Neural progenitor cell (in vitro differentiated cells): Measurements from ENCODE around the gene SPG11. TPM values are rescaled to one million over a fixed set of nuclear protein-coding genes. Genes with fewer than 3 reads are reported as not detected.

Experiments
- DNase-seq: peaks from one replicate; pipeline ENCODE4 v3.0.0-alpha.2; 2016; ENCODE audit warnings: low spot score
- H2AFZ ChIP-seq: fragments of 200-600 bp; sonication (generic); replicated peaks from 2 replicates; pipeline ENCODE4 v1.6.1; 2016; ENCODE audit warnings: antibody characterized with exemption
- H3F3A ChIP-seq: fragments of 200-600 bp; sonication (generic); 2 replicates; pipeline ENCODE4 v1.6.1; 2016; ENCODE audit warnings: antibody characterized with exemption, low read depth
- H3K27ac ChIP-seq: fragments of 200-600 bp; sonication (generic); 2 replicates; pipeline ENCODE4 v1.5.1; 2016; ENCODE audit warnings: mild to moderate bottlenecking
- H3K27me3 ChIP-seq: fragments of 200-600 bp; sonication (generic); 2 replicates; pipeline ENCODE4 v1.6.1; 2016; ENCODE audit warnings: mild to moderate bottlenecking, moderate library complexity
- H3K36me3 ChIP-seq: fragments of 200-600 bp; sonication (generic); 2 replicates; pipeline ENCODE4 v1.5.1; 2016
- H3K4me1 ChIP-seq: fragments of 200-600 bp; sonication (generic); 2 replicates; pipeline ENCODE4 v1.6.1; 2016; ENCODE audit warnings: mixed run types
- H3K4me2 ChIP-seq: fragments of 200-600 bp; sonication (generic); 2 replicates; pipeline ENCODE4 v1.6.1; 2016
- H3K4me3 ChIP-seq: fragments of 200-600 bp; sonication (generic); 2 replicates; pipeline ENCODE4 v1.5.1; 2016
- H3K79me2 ChIP-seq: fragments of 200-600 bp; sonication (generic); 2 replicates; pipeline ENCODE4 v1.6.1; 2016; ENCODE audit warnings: low read depth
- H3K9ac ChIP-seq: fragments of 200-600 bp; sonication (generic); 2 replicates; pipeline ENCODE4 v1.6.1; 2016
- H3K9me3 ChIP-seq: fragments of 200-600 bp; sonication (generic); 2 replicates; pipeline ENCODE4 v1.5.1; 2016; ENCODE audit warnings: low read depth
- H4K20me1 ChIP-seq: fragments of 200-600 bp; sonication (generic); 2 replicates; pipeline ENCODE4 v1.6.1; 2016; ENCODE audit warnings: low read depth
- H3K27ac Mint-ChIP-seq: 3 replicates; pipeline ENCODE4 v1.8.0; 2021; ENCODE audit warnings: mixed read lengths
- H3K27me3 Mint-ChIP-seq: 2 replicates; pipeline ENCODE4 v1.8.0; 2022; ENCODE audit warnings: low read depth, mild to moderate bottlenecking, inconsistent platforms, moderate library complexity, mixed read lengths; ENCODE audit not compliant: insufficient read depth
- H3K36me3 Mint-ChIP-seq: 3 replicates; pipeline ENCODE4 v1.8.0; 2021; ENCODE audit warnings: mixed read lengths
- H3K4me1 Mint-ChIP-seq: 3 replicates; pipeline ENCODE4 v1.8.0; 2021; ENCODE audit warnings: mixed read lengths
- H3K4me3 Mint-ChIP-seq: 3 replicates; pipeline ENCODE4 v1.8.0; 2021; ENCODE audit warnings: mild to moderate bottlenecking, moderate library complexity, mixed read lengths
- H3K9me3 Mint-ChIP-seq: 3 replicates; pipeline ENCODE4 v1.8.0; 2020; ENCODE audit warnings: mixed read lengths
- EZH2 ChIP-seq: fragments of 200-600 bp; sonication (generic); IDR thresholded peaks from 2 replicates; pipeline ENCODE4 v1.6.1; 2017; ENCODE audit warnings: antibody characterized with exemption, mild to moderate bottlenecking, moderate library complexity
- EZH2phosphoT487 ChIP-seq: fragments of 200-600 bp; sonication (generic); IDR thresholded peaks from 2 replicates; pipeline ENCODE4 v1.6.1; 2017; ENCODE audit warnings: antibody characterized with exemption
- total RNA-seq: library from RNA; depleted of rRNA; stranded (reverse); fragments of >200 nt; gene quantifications from 2 replicates; pipeline ENCODE4 v1.2.3, GENCODE V29; 2015; ENCODE audit warnings: low replicate concordance
- TF ChIP-seq, protein P1 (sequence below): fragments of 200-600 bp; sonication (generic); IDR thresholded peaks from 2 replicates; pipeline ENCODE4 v1.5.1; 2017; ENCODE audit warnings: antibody characterized with exemption, mild to moderate bottlenecking

Gene SPG11
- total RNA-seq, 1 donor from 2014 or later, result 65.9 TPM

DNA sequence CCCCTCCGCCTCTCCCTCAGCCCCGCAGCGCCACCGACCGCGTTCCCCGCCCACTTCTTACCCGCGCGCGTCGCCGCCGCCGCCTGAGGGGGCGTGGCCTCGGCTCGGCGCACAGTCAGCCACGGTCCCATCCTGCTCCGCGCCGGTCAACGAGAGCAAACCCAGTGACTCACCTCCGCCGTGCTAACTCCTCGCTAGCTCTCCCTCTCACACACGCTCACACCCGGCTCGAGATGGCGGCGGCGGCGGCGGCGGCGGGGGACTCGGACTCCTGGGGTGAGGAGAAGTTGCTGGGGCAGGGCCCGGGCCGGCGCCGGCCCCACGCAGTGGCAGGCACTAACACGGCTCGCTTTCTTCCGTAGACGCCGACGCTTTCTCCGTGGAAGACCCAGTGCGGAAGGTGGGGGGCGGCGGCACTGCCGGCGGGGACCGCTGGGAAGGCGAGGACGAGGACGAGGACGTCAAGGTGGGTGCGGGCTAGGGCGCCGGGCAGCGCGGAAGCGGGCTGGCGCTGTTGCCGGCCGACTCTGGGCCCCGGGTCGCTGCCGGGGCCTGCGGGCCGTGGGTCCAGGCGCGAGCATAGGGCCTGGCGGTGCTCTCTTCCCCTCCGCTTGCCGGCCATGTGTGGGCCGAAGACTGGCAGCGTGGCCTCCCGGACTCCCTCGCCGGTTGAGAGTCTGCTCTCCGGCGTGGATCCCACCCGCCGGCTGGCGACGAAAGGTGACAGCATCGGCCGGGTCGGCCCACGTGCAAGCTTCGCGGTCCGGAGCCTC lies 126.3 kb downstream of the SPG11 start, which contains the start of gene EIF3J:
Gene EIF3J, plus strand, starts transcription at position 186 of the 773 bp plus-strand sequence. Its CDS starts 48 bp downstream, at position 234.
- H3K79me2 ChIP-seq, result peaks cover 60% of the 10 kb centered on the region
- Mint-ChIP-seq H3K4me3 (peak within 1 kb of the TSS; percentile 93), H3K36me3 (peaks cover 14% of the 10 kb centered on the region)

DNA sequence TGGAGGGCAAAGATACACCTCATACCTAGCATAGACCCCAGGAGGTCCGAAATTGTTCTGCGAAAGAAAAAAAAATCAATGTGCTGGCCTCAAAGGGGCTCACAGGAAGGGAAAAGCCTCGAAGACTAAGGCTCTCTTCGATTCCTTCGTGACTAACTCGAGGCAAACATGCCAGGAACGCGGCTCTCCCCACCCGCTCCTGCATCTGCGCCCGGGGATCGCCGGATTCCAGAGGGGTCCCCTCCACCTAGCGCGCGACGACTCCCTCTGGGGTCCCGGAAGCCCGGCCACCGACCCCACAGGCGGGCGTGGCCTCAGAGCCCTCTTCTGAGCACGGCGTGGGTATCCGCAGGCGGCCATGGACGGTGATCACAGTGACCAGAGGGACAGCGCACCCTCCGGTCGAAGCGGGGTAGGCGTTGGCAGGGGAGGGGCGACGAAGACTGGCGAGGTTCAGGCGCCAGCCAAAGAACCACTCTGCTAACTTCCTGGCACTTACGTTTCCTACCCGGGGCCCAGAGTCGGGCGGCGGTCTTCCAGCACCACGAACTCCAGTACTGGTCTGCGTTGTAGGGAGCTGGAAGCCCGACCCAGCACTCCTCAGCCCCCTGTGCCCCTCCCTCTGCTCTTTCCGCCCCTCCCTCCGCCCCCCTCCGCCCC lies 127.0 kb downstream of the SPG11 start:
- TF ChIP-seq, protein P1, sequence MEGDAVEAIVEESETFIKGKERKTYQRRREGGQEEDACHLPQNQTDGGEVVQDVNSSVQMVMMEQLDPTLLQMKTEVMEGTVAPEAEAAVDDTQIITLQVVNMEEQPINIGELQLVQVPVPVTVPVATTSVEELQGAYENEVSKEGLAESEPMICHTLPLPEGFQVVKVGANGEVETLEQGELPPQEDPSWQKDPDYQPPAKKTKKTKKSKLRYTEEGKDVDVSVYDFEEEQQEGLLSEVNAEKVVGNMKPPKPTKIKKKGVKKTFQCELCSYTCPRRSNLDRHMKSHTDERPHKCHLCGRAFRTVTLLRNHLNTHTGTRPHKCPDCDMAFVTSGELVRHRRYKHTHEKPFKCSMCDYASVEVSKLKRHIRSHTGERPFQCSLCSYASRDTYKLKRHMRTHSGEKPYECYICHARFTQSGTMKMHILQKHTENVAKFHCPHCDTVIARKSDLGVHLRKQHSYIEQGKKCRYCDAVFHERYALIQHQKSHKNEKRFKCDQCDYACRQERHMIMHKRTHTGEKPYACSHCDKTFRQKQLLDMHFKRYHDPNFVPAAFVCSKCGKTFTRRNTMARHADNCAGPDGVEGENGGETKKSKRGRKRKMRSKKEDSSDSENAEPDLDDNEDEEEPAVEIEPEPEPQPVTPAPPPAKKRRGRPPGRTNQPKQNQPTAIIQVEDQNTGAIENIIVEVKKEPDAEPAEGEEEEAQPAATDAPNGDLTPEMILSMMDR, result peak; percentile 55
- no peak for TF ChIP-seq EZH2phosphoT487

More for the DNA sequence above, 126.3 kb downstream of the SPG11 start, which contains the start of gene EIF3J:
- peak within 1 kb of the TSS; percentile 97 for H3K27ac ChIP-seq
- Mint-ChIP-seq H3K27ac (peak within 1 kb of the TSS; percentile 91), H3K4me1 (peaks cover 22% of the 10 kb centered on the region), H3K9me3 (no peaks in the 10 kb centered on the region), H3K27me3 (peaks cover 3% of the 10 kb centered on the region)
- H3K27me3 ChIP-seq, result no peaks in the 10 kb centered on the region
- peak within 1 kb of the TSS; percentile 61 for H3K9ac ChIP-seq
- peak within 1 kb of the TSS; percentile 78 for H3K4me3 ChIP-seq
- peaks cover 26% of the 10 kb centered on the region for H3F3A ChIP-seq
- TF ChIP-seq EZH2phosphoT487 (no peak), EZH2 (no peak)
- TF ChIP-seq, protein P1, result no peak
- peak within 1 kb of the TSS; percentile 95 for H3K4me2 ChIP-seq
- DNase-seq, result peak; percentile 97
- no peaks in the 10 kb centered on the region for H3K9me3 ChIP-seq
- H3K36me3 ChIP-seq, result no peaks in the 10 kb centered on the region
- H3K4me1 ChIP-seq, result peaks cover 6% of the 10 kb centered on the region
- peak within 1 kb of the TSS; percentile 80 for H2AFZ ChIP-seq
- H4K20me1 ChIP-seq, result peaks cover 16% of the 10 kb centered on the region

DNA sequence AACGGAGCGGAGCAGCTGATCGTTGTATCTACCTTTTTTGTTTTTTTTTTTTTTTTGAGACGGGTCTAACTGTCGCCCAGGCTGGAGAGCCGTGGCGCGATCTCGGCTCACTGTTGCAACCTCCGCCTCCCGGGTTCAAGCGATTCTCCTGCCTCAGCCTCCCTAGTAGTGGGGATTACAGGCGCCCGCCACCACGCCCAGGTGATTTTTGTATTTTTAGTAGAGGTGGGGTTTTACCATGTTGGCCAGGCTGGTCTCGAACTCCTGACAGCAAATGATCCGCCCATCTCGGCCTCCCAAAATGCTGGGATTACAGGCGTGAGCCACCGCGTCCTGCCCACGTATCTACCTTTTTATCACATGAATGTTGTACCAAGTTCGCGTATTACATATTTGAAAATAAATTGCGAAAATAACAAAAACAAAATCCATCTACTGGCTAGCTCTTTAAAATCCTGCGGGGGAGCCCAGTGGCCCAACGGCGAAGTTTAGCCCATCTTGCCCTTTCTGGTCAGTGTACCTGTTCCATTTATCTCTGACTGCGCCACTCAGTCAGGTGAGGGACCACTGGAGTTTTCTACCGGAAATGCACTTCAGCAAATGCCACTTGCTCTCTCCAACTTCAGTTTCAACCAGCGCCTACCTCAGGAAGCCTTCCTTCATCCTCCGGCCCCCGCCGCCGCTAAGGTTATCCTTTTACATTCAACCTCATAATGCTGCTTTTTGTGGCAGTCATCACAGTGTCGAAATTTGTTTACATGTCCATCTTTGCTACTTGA lies 127.8 kb downstream of the SPG11 start:
- Mint-ChIP-seq H3K27me3 (peaks cover 3% of the 10 kb centered on the region), H3K9me3 (no peaks in the 10 kb centered on the region), H3K27ac (peak overlapping the region; percentile 91), H3K36me3 (peaks cover 10% of the 10 kb centered on the region), H3K4me1 (peaks cover 22% of the 10 kb centered on the region), H3K4me3 (peak overlapping the region; percentile 93)
- no peaks in the 10 kb centered on the region for H3K9me3 ChIP-seq
- H3K4me2 ChIP-seq, result peak overlapping the region; percentile 95
- no peak for TF ChIP-seq EZH2
- TF ChIP-seq, protein P1, result no peak
- TF ChIP-seq EZH2phosphoT487, result no peak
- peak overlapping the region; percentile 80 for H2AFZ ChIP-seq
- H3K27me3 ChIP-seq, result no peaks in the 10 kb centered on the region
- peaks cover 46% of the 10 kb centered on the region for H3K79me2 ChIP-seq
- peaks cover 6% of the 10 kb centered on the region for H3K4me1 ChIP-seq
- H3K9ac ChIP-seq, result peak overlapping the region; percentile 61
- H3K36me3 ChIP-seq, result no peaks in the 10 kb centered on the region
- peak; percentile 52 for DNase-seq
- peak overlapping the region; percentile 78 for H3K4me3 ChIP-seq
- peak overlapping the region; percentile 97 for H3K27ac ChIP-seq
- peaks cover 10% of the 10 kb centered on the region for H4K20me1 ChIP-seq
- H3F3A ChIP-seq, result peaks cover 28% of the 10 kb centered on the region

More for the DNA sequence above, 127.0 kb downstream of the SPG11 start:
- Histone ChIP-seq H3K9me3 (no peaks in the 10 kb centered on the region), H3K79me2 (peaks cover 53% of the 10 kb centered on the region), H2AFZ (peak overlapping the region; percentile 80), H3K9ac (peak overlapping the region; percentile 61), H3K4me2 (peak overlapping the region; percentile 95), H3K4me1 (peaks cover 6% of the 10 kb centered on the region), H3F3A (peaks cover 26% of the 10 kb centered on the region), H3K36me3 (no peaks in the 10 kb centered on the region), H4K20me1 (peaks cover 16% of the 10 kb centered on the region), H3K4me3 (peak overlapping the region; percentile 78), H3K27me3 (no peaks in the 10 kb centered on the region), H3K27ac (peak overlapping the region; percentile 97)
- H3K4me3 Mint-ChIP-seq, result peak overlapping the region; percentile 93
- peak overlapping the region; percentile 91 for H3K27ac Mint-ChIP-seq
- no peaks in the 10 kb centered on the region for H3K9me3 Mint-ChIP-seq
- H3K27me3 Mint-ChIP-seq, result peaks cover 3% of the 10 kb centered on the region
- DNase-seq, result peak; percentile 95
- H3K36me3 Mint-ChIP-seq, result peaks cover 11% of the 10 kb centered on the region
- peaks cover 22% of the 10 kb centered on the region for H3K4me1 Mint-ChIP-seq
